ENCODE measurements around the gene GRPEL2.

The GRPEL2 gene

GRCh38 chr5:149345147-149345891, at the start of gene GRPEL2:
GRPEL2 (plus strand) TSS chr5:149345499; CDS start chr5:149345540, 41 bp downstream.
- peak; percentile 86 for DNase-seq

- no peak for DNase-seq
Measured at GRCh38 chr5:149297340-149298025, 47.8 kb upstream of the GRPEL2 start.

- DNase-seq = no peak
Measured at GRCh38 chr5:149298163-149298562, 47.1 kb upstream of the GRPEL2 start.

GRCh38 chr5:149298842-149299404, 46.4 kb upstream of the GRPEL2 start:
- DNase-seq = no peak

GRCh38 chr5:149299451-149300054, 45.7 kb upstream of the GRPEL2 start:
- no peak for DNase-seq

GRCh38 chr5:149300441-149300840, 44.9 kb upstream of the GRPEL2 start:
- DNase-seq = no peak

- DNase-seq = no peak
Measured at GRCh38 chr5:149301049-149301743, 44.1 kb upstream of the GRPEL2 start.

- DNase-seq = no peak
Measured at GRCh38 chr5:149301744-149302380, 43.4 kb upstream of the GRPEL2 start.

- no peak for DNase-seq
Measured at GRCh38 chr5:149302641-149303040, 42.7 kb upstream of the GRPEL2 start.

- no peak for DNase-seq
Measured at GRCh38 chr5:149303210-149303609, 42.1 kb upstream of the GRPEL2 start.

- no peak for DNase-seq
Measured at GRCh38 chr5:149304195-149305078, 40.9 kb upstream of the GRPEL2 start.

- no peak for DNase-seq
Measured at GRCh38 chr5:149309354-149309753, 35.9 kb upstream of the GRPEL2 start.

- DNase-seq = no peak
Measured at GRCh38 chr5:149310488-149310887, 34.8 kb upstream of the GRPEL2 start.

- DNase-seq = no peak
Measured at GRCh38 chr5:149310947-149311658, 34.2 kb upstream of the GRPEL2 start.

- DNase-seq = no peak
Measured at GRCh38 chr5:149313151-149313841, 32.0 kb upstream of the GRPEL2 start.

- DNase-seq = no peak
Measured at GRCh38 chr5:149314571-149315111, 30.7 kb upstream of the GRPEL2 start.

GRCh38 chr5:149315753-149316152, 29.5 kb upstream of the GRPEL2 start:
- DNase-seq = no peak

GRCh38 chr5:149317281-149318048, 27.8 kb upstream of the GRPEL2 start:
- no peak for DNase-seq

GRCh38 chr5:149319174-149319573, 26.1 kb upstream of the GRPEL2 start:
- no peak for DNase-seq

Data from NCI-H2107 (cell line).